Common myeloid progenitor, CD34-positive (primary cell): Measurements from ENCODE around the gene ARHGAP26.

Experiments used
- CTCF ChIA-PET: fragments of 350-600 bp; sonication (Branson Sonifier 250); formaldehyde crosslinking; loops from one replicate; lab custom pipeline; 2021; ENCODE audit warnings: antibody characterized with exemption; lab: Charles Lee
- POLR2A ChIA-PET: fragments of 350-600 bp; sonication (Branson Sonifier 250); formaldehyde crosslinking; loops from one replicate; lab custom pipeline; 2021; ENCODE audit warnings: antibody characterized with exemption; lab: Charles Lee
- DNase-seq, 3 donors: peaks; one replicate each; pipeline versions ENCODE4 v3.0.0 to v3.0.0-alpha.2; 2013
- H3K27ac ChIP-seq, 2 experiments: 1 replicate in 1 of 2; 2 replicates in 1 of 2; pipeline ENCODE4 v1.7.0; 2013; ENCODE audit warnings: inconsistent platforms in 2 of 2, low read length in 2 of 2, mild to moderate bottlenecking in 2 of 2, low read depth in 1 of 2, moderate library complexity in 1 of 2; ENCODE audit not compliant: severe bottlenecking in 2 of 2, insufficient read depth in 1 of 2, poor library complexity in 1 of 2
- H3K27me3 ChIP-seq, 5 experiments: replicated peaks in 2 of 5; 1 replicate in 3 of 5; 2 replicates in 2 of 5; pipeline versions ENCODE4 v1.6.1 to v1.7.0; 2013; ENCODE audit warnings: low read length in 4 of 5, mild to moderate bottlenecking in 2 of 5, moderate library complexity in 2 of 5, inconsistent platforms in 1 of 5; ENCODE audit not compliant: insufficient read depth in 5 of 5, control insufficient read depth in 4 of 5
- H3K36me3 ChIP-seq, 4 experiments: 1 replicate in 2 of 4; 2 replicates in 2 of 4; pipeline versions ENCODE4 v1.6.1 to v1.7.0; 2013; ENCODE audit warnings: low read length in 3 of 4, control low read depth in 1 of 4, mild to moderate bottlenecking in 1 of 4; ENCODE audit not compliant: control insufficient read depth in 4 of 4, insufficient read depth in 4 of 4
- H3K4me1 ChIP-seq, 4 experiments: 1 replicate in 3 of 4; 2 replicates in 1 of 4; pipeline versions ENCODE4 v1.6.1 to v1.7.1; 2013; ENCODE audit warnings: low read length in 3 of 4, mild to moderate bottlenecking in 3 of 4, control low read depth in 1 of 4, inconsistent platforms in 1 of 4, moderate library complexity in 1 of 4; ENCODE audit not compliant: control insufficient read depth in 4 of 4, insufficient read depth in 4 of 4; ENCODE audit errors: control extremely low read depth in 1 of 4
- H3K4me3 ChIP-seq, 7 experiments: 1 replicate in 4 of 7; 2 replicates in 3 of 7; pipeline versions ENCODE4 v1.5.1 to v1.7.0; 2013; ENCODE audit warnings: mild to moderate bottlenecking in 7 of 7, low read length in 6 of 7, moderate library complexity in 6 of 7, inconsistent platforms in 2 of 7, low read depth in 2 of 7, control low read depth in 1 of 7; ENCODE audit not compliant: insufficient read depth in 4 of 7, control insufficient read depth in 1 of 7; ENCODE audit errors: extremely low read depth in 1 of 7
- H3K9me3 ChIP-seq, 5 experiments: 1 replicate in 4 of 5; 2 replicates in 1 of 5; pipeline versions ENCODE4 v1.6.1 to v1.7.1; 2013; ENCODE audit warnings: low read length in 4 of 5, mild to moderate bottlenecking in 2 of 5, inconsistent platforms in 1 of 5, low read depth in 1 of 5, moderate library complexity in 1 of 5; ENCODE audit not compliant: control insufficient read depth in 4 of 5, insufficient read depth in 2 of 5; ENCODE audit errors: control extremely low read depth in 1 of 5
- WGBS: methylation state at CpG from one replicate; pipeline ENCODE4 v1.1.5; 2013; ENCODE audit not compliant: insufficient coverage; 5-methylcytosine and 5-hydroxymethylcytosine counted together

The ARHGAP26 gene

DNA sequence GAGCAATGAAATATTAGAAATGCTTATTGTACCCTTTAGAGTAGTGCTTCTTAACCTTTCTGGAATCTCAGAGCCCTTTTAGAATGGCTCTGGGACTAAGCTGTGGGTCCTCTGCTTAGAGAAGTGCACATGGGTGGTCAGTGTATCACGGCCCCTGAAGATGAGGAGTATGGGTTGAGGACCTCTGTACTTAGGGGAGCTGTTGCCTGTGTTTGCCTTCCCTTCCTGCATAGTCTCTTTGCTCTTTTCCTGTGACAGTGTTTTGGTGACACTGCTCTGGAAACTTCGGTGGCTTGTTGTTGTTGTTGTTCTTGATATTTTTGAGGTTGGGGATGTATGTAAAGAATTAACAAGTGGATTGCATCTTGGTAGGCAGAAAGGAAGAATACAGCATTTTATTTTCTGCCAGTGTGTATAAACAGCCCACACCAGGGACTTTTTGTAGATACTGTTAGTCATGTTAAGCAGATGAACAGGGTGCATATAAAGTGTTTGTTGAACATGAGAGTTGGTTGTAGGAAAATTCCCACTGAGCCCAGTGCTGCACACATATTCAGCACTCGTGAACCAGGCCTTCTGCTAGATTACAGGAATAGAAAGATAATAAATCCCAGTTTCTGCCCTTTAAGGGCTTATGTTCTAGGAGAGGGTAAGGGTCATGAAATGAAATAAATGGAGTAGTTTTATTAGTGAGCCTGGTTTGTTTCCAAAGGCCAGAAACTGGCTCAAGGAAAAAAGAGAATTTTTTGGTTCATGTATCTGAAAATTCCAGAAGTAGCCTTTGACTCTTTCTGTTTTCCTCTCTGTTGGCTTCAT is 199.7 kb downstream of the ARHGAP26 start:
- ChIA-PET CTCF (interaction anchor here (0.5 to 0.8 kb wide), 2 partner anchors 9 to 569 kb away, joined by 3 read pairs; no protein-coding TSS in a partner anchor), POLR2A (no interaction called here)
- Histone ChIP-seq H3K27ac (no peak overlapping the region), H3K27me3 (no peaks in the 10 kb centered on the region), H3K9me3 (no peaks in the 10 kb centered on the region), H3K36me3 (no peaks in the 10 kb centered on the region), H3K4me1 (peaks cover 0 to 14% (median 8%) of the 10 kb centered on the region in 4 experiments), H3K4me3 (no peak overlapping the region)
- no CpG with 5 or more reads among the region's 3 CpGs for WGBS
- no peak for DNase-seq

DNA sequence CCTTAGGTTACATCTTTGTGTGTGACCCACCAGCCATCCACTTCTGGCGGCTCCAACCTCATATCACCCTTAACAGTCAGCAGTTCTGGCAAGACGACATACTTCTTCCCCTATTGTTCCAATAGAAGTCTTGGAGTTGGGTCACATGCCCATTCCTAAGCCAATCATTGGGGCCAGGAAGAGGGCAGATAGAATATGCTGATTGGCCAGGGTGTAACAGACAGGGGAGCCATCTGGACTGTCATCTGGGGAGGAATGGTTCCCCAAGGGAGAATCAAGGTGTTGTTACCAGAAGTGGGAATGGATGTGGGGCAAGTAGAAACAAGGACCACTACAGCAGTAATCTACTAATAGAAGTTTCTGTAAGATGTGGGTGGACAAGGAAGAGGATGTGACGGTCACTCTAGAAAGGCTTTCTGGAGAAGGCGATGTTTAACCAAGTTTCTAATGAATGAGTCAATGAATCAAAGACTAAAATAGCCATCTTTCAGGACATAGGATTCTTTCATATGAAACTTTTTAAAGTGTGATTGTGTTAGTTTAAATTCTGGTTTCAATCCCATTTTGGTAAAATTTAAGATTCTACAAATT is 200.4 kb downstream of the ARHGAP26 start:
- Histone ChIP-seq H3K4me3 (no peak overlapping the region), H3K27ac (no peak overlapping the region), H3K36me3 (no peaks in the 10 kb centered on the region), H3K27me3 (no peaks in the 10 kb centered on the region), H3K9me3 (no peaks in the 10 kb centered on the region), H3K4me1 (peaks cover 0 to 14% (median 8%) of the 10 kb centered on the region in 4 experiments)
- WGBS = 100% methylated on average over 1 of the region's 4 CpGs
- DNase-seq = no peak
- CTCF ChIA-PET = no interaction called here
- POLR2A ChIA-PET = no interaction called here

DNA sequence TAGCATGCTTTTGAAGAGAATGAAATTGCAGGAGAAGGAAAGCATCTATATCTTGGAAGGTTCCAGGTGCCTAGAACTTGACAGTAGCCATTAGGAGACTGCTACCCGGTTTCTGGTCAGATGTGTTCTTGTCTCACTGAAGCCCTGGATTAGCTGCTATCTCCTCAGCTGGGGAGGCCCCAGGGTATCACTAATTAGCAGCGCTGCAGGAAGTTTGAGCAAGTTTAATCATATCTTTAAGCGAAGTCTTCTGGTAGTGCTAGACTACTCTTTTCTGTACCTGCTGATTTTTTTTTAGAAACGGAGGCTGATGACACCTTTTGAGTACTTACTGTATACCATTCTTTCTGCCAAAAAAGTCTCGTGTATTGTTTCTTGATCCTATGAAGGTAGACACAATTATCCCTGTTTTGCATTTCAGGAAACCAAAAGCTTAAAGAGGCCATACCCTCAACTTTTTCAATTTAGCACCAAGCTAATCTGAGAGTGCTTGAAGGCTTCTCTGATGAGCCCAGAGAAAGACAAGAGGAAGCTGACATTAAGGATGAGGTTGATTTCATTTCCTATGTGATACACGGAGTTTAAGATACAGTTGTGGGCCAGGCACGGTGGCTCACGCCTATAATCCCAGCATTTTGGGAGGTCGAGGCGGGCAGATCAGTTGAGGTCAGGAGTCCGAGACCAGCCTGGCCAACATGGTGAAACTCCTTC is 201.3 kb downstream of the ARHGAP26 start:
- WGBS = 77% methylated on average over 10 of the region's 11 CpGs
- Histone ChIP-seq H3K9me3 (no peaks in the 10 kb centered on the region), H3K27me3 (no peaks in the 10 kb centered on the region), H3K4me3 (no peak overlapping the region), H3K4me1 (peaks cover 0 to 20% (median 9%) of the 10 kb centered on the region in 4 experiments), H3K27ac (no peak overlapping the region), H3K36me3 (no peaks in the 10 kb centered on the region)
- CTCF ChIA-PET = interaction anchor here (0.7 to 2.2 kb wide), 3 partner anchors 8 to 50 kb away, joined by 3 to 4 read pairs (median 3); no protein-coding TSS in a partner anchor
- POLR2A ChIA-PET = no interaction called here
- DNase-seq = peak in 1 of 3 donors; percentile 30

DNA sequence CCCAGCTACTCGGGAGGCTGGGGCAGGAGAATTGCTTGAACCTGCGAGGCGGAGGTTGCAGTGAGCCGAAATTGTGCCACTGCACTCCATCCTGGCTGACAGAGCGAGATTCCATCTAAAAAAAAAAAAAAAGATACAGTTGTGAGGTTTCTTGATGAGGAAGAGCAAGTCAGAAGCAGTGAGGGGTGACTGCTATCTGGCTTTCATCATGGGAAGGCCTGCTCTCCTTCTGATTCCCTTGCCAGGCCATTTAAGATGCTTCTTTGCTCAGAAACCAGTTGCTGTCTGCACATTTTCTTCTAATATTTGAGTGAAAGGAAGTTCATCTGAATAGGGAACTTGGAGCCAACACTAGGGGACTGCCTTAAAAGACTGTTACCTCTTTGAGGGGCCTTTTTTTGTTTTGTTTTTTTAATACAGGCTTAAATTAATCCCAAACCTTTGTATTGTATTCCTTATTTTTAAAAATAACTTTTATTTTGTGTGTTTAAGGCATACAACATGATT is 201.9 kb downstream of the ARHGAP26 start:
- CTCF ChIA-PET = interaction anchor here (1.0 to 2.2 kb wide), 2 partner anchors 8 to 28 kb away, joined by 3 to 4 read pairs; no protein-coding TSS in a partner anchor
- POLR2A ChIA-PET = no interaction called here
- Histone ChIP-seq H3K27ac (no peak overlapping the region), H3K4me3 (no peak overlapping the region), H3K27me3 (no peaks in the 10 kb centered on the region), H3K36me3 (no peaks in the 10 kb centered on the region), H3K4me1 (peaks cover 0 to 26% (median 15%) of the 10 kb centered on the region in 4 experiments), H3K9me3 (no peaks in the 10 kb centered on the region)
- WGBS = 100% methylated on average over 4 of the region's 5 CpGs
- peak in 2 of 3 donors; percentile 42 to 43 for DNase-seq

DNA sequence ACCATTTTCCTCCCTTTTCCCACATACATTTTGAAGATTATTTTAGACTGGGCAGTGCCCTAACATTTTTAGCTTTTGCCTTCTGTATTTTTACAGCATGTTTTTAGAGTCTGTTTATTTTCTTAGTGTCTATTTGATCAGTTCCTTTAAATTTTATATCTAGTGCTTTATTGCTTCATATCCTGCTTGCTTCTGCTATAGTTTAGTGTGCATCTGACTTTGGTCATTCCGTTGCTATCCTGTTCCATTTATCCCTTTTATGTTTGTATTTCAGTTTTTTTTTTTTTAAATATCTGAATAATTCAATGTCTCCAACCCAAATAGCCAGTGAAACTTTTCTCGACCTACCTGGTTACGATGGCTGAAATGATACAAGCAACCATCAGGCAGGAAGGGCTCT is 203.8 kb downstream of the ARHGAP26 start:
- peaks cover 9 to 42% (median 29%) of the 10 kb centered on the region in 4 experiments for H3K4me1 ChIP-seq
- CTCF ChIA-PET = interaction anchor here (0.6 to 2.1 kb wide), 3 partner anchors 11 to 29 kb away, joined by 3 to 8 read pairs (median 3); no protein-coding TSS in a partner anchor
- no peak overlapping the region for H3K27ac ChIP-seq
- no peaks in the 10 kb centered on the region for H3K36me3 ChIP-seq
- POLR2A ChIA-PET = no interaction called here
- H3K4me3 ChIP-seq = no peak overlapping the region
- WGBS = 100% methylated on average over 1 of the region's 3 CpGs
- H3K27me3 ChIP-seq = no peaks in the 10 kb centered on the region
- no peaks in the 10 kb centered on the region for H3K9me3 ChIP-seq
- no peak for DNase-seq

DNA sequence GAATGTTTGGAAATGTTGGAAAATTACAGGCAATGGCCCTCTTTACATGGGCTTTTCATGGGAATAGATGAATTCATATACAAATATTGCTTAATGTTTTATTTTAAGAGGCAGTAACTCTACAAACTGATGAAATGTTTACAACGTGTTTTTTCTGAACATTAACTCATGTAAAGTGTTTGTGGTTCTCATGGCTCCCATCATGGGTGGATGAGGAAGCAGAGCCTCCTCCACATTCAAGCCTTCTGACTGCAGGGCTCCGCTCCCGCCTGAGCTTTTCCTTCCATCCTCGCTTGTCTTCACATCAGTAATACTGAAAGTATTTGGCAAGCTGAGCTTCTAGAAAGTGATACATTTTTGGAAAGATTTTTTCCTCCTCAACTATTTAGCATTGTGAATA is 204.2 kb downstream of the ARHGAP26 start:
- POLR2A ChIA-PET = no interaction called here
- Histone ChIP-seq H3K4me1 (peaks cover 9 to 47% (median 34%) of the 10 kb centered on the region in 4 experiments), H3K9me3 (no peaks in the 10 kb centered on the region), H3K36me3 (no peaks in the 10 kb centered on the region), H3K27ac (no peak overlapping the region), H3K27me3 (no peaks in the 10 kb centered on the region), H3K4me3 (no peak overlapping the region)
- CTCF ChIA-PET = interaction anchor here (1.0 to 2.1 kb wide), 3 partner anchors 9 to 29 kb away, joined by 3 to 8 read pairs (median 6); no protein-coding TSS in a partner anchor
- no peak for DNase-seq
- 90% methylated on average over 2 of the region's 4 CpGs for WGBS
